ENCODE results near the gene CMKLR1.

Gene CMKLR1

DNA sequence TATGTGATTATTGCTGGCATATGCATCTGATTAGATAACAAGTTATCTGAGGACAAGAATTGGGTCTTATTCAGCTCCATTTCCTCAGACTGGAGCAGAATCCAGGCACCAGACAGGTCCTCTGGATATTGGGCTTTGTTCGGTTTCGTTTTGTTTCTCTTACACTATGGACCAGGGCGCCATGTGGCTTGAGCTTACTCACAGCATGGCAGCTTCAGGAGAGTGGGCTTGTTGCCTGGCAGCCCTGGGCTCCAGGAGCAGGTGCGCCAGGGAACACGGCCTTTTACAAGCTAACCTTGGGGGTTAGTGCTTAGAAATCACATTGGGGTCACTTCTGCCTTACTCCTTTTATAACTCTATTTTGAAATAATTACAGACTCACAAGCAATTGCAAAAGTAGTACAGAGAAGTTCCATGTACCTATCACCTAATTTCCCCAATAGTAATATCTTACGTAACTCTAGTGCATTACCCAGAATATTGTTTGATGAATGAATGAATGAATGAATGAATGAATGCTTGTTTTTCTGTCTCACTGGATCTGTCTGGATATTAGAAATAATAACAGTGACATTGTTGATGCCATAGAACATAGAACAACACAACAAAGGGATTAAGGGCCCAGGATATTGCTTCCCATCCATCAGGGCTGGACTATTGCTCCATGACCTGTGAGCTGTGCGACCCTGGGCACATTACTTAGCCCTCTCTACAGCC is 39.0 kb downstream of the CMKLR1 start:
- DNase-seq (ENCODE audit: low read depth) = no peak

- no peak for DNase-seq (ENCODE audit: low read depth)
These were observed 39.6 kb downstream of the CMKLR1 start for GRCh38 chr12:108299516-108299915.

- no peak for DNase-seq (ENCODE audit: low read depth)
These were observed 40.3 kb downstream of the CMKLR1 start for GRCh38 chr12:108298761-108299275.

DNA sequence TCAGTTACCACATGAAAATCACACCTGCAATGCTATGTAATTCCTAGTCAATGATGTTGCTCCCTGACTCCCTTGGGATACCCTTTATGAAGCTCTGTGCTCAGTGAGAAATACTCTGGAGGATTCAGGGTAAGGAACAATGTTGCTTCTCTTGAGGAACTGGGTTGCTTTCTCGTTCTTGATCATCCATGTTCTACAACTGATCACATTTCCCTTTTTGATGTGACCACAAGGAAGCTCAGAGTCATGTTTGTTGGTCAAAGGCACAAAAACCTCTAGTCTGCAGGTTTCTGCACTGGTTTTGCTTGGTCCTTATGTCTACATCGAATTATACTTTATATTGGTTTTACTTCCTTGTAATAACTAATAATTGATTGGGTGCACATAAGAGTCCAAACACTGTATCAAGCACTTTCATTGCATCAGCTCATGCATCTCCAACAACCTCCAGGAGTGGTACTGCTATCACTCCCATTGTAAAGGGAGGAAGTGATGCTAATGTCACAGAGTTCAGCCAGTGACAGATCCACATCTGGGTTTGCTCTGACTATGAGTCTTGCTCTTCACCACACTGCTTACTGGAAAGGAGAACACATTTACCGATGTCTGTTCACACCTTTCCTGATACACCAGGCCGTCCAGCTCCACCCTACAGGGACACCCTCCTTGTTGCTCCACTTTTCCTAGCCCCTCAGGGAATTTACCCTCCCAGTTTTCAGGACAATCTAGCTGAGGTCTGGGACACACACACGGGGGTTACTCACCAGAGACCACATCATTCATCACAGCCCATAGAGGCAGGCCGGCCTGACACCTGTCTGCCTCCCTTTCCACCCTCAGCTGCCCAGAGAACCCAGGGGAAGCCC is 41.0 kb downstream of the CMKLR1 start:
- no peak for DNase-seq (ENCODE audit: low read depth)

- DNase-seq (ENCODE audit: low read depth) = no peak
These were observed 41.7 kb downstream of the CMKLR1 start for GRCh38 chr12:108297424-108297823.

GRCh38 chr12:108296945-108297344 is 42.2 kb downstream of the CMKLR1 start:
- no peak for DNase-seq (ENCODE audit: low read depth)

DNA sequence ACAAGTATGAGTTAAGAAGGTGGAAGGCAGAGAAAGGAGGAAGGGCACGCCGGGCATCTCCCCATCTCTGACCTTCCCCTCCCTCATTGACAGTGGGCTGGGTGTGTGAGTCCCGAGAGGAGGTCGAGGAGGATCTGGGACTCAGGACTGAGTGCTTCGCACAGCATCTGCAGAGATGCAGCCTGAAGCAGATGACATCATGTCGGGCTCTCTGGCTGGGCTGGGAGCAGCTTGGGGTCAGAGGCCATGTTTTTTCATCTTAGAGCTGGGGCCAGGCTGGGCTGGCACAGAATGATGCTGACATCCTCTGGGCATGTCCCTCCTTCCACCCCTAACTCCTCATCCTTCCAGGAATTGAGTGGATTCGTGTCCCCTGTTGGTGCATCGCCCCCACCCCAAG is 43.5 kb downstream of the CMKLR1 start:
- no peak for DNase-seq (ENCODE audit: low read depth)

- no peak for DNase-seq (ENCODE audit: low read depth)
These were observed 49.6 kb downstream of the CMKLR1 start for GRCh38 chr12:108289350-108290161.

DNA sequence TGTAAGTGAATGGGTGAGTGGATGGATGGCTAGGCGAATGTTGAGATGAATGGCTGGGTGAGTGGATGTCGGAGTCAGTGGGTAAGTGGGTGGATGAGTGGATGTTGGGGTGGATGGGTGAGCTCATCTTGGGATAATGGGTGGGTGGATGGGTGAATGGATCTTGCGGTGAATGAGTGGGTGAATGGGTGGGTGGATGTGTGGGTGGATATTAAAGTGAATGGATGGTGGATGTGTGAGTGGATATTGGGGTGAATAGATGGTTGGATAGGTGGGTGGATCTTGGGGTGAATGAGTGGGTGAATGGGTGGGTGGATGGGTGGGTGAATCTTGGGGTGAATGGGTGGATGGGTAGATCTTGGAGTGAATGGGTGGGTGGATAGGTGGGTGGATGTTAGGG is 51.9 kb downstream of the CMKLR1 start:
- DNase-seq (ENCODE audit: low read depth) = no peak

- DNase-seq (ENCODE audit: low read depth) = no peak
These were observed 54.1 kb downstream of the CMKLR1 start for GRCh38 chr12:108285016-108285415.

DNA sequence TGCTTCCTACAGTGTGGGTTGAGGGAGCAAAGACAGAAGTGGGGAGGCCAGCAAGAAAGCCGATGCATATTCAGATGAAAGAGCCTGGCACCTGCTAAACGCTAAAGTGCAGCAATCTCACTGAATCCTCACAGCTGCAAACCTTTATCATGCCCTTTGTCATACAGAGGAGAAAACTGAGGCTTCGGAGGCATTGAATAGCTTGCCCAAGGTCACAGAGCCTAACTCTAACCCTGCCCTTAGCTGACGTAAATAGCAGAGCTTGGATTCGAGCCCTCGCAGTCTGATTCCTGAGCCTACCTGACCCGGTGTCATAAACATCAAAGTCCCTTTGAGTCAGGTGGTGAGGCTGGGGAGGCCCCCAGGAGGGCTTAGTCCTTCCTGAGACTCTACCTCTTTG is 54.9 kb downstream of the CMKLR1 start:
- no peak for DNase-seq (ENCODE audit: low read depth)

DNA sequence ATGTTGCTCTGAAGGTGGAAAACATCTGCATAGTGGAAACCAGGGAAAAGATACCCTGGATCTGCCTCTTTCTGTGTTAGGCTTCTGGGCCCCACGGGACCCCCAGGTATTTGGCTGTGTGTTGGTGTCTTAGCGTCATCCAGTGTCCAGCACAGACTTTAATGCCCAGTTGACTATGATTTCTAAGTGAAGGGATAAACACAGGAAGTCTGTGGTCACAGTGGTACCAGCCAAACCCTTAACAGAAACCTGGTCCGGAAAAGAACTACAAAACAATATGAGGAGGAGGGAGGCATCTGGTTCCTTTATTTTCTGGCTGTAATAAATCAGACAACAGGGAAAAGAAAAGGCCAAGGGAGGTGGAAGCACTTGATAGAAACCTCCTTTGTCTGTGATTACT is 56.4 kb downstream of the CMKLR1 start:
- no peak for DNase-seq (ENCODE audit: low read depth)

DNA sequence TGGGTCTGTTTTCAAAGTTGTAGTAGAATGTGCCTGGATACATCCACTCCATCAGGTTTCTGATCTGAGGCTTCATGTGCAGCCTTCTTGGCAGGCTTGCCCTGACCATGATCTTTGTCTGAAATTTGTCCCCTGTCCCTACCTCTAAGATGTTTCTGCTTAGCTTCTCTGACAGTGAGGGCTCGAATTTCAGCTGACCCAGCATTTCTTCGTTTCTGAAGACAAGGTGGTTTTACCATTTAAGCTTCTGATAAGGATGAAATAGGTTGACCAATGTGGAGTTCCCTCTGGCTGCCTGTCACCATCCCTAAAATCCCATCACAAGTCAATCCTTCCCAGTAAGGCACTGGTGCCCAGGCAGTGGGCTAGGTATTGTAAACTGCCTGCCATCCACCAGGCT is 57.0 kb downstream of the CMKLR1 start:
- DNase-seq (ENCODE audit: low read depth) = no peak

GRCh38 chr12:108277613-108278012 is 61.5 kb downstream of the CMKLR1 start:
- DNase-seq (ENCODE audit: low read depth) = no peak

DNA sequence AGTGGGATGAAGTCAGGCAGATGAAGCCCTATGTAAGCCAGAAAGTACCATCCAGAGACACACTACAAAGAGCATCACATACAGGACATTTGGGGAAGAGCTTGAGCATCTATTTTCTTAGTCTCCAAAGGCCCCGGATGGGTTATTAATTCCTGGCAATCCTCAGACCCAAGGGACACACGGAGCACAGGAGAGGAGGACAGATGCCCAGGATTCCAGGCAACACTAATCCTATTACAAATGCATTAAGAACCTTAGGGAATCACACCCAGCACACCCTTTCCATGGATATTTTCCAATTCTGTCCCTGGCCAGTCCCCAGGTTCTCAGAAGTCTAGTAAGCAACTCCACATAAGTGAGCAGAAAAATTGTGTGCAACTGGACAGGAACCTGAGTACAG is 65.9 kb downstream of the CMKLR1 start:
- no peak for DNase-seq (ENCODE audit: low read depth)

GRCh38 chr12:108271951-108272872 is 66.9 kb downstream of the CMKLR1 start:
- DNase-seq (ENCODE audit: low read depth) = no peak

DNA sequence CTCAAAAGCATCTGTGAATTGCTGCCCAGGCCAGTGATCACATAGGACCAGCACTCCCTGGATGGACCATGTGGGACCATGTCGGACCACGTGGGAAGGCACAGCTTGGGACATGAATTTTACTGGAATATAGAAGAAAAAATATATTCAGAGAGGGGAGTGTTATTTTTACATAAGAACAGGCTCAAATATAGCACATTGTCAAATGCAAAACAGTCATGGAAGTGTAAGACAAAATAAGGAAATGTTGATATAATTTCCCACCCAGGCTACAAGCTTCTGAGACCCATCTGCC is 68.3 kb downstream of the CMKLR1 start:
- DNase-seq (ENCODE audit: low read depth) = no peak

GRCh38 chr12:108270035-108270848 is 68.9 kb downstream of the CMKLR1 start:
- no peak for DNase-seq (ENCODE audit: low read depth)

- no peak for DNase-seq (ENCODE audit: low read depth)
These were observed 69.9 kb downstream of the CMKLR1 start for GRCh38 chr12:108269224-108269623.

DNA sequence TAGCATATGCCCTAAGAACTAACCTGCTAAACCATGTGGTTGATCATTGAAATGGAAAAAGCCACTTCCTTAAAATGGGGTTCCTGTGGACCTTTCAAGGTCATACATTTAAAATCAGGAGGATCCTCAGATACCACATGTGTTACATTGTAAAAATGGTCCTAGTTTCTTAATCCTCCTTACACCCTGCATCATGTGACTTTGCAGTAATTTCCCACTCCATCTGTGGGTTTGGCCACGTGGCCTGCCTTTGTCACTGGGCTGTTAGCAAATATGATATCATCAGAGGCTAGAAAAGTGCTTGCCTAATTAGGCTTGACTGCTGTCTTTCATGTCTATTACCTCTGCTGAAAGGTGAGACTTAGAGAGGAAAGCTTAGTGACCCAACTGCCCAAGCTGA is 70.7 kb downstream of the CMKLR1 start:
- no peak for DNase-seq (ENCODE audit: low read depth)

GRCh38 chr12:108267450-108267849 is 71.7 kb downstream of the CMKLR1 start:
- DNase-seq (ENCODE audit: low read depth) = no peak

All from GM04503 (cell line).